HG03025 (cell line): ENCODE results near the gene SLC23A2.
"Not testable (repeated sequence)": the region's sequence is repeated elsewhere in the genome, so short reads cannot be mapped to it uniquely, and the experiment has no call there.

Experiments used
- ATAC-seq: cut with Tn5 transposase; IDR thresholded peaks from one replicate; pipeline ENCODE4 v1.9.1; 2021; ENCODE audit warnings: mild to moderate bottlenecking, moderate library complexity; ENCODE audit not compliant: unreplicated experiment, low FRiP score

The SLC23A2 gene

GRCh38 chr20:4883546-4883945, 117.8 kb downstream of the SLC23A2 start:
- ATAC-seq: no peak

- ATAC-seq: no peak
These were observed 118.3 kb downstream of the SLC23A2 start for GRCh38 chr20:4883051-4883450.

GRCh38 chr20:4881006-4881730, 120.1 kb downstream of the SLC23A2 start:
- no peak for ATAC-seq

GRCh38 chr20:4880051-4880450, 121.3 kb downstream of the SLC23A2 start:
- no peak for ATAC-seq

- not testable (repeated sequence) for ATAC-seq
These were observed 123.2 kb downstream of the SLC23A2 start for GRCh38 chr20:4878099-4878498.

- ATAC-seq: no peak
These were observed 124.6 kb downstream of the SLC23A2 start for GRCh38 chr20:4876731-4877130.

GRCh38 chr20:4876301-4876700, 125.0 kb downstream of the SLC23A2 start:
- ATAC-seq: no peak

- ATAC-seq: no peak
These were observed 125.7 kb downstream of the SLC23A2 start for GRCh38 chr20:4875578-4876067.

GRCh38 chr20:4873396-4873795, 127.9 kb downstream of the SLC23A2 start:
- ATAC-seq: no peak

GRCh38 chr20:4871486-4871885, 129.8 kb downstream of the SLC23A2 start:
- no peak for ATAC-seq

- ATAC-seq: no peak
These were observed 130.4 kb downstream of the SLC23A2 start for GRCh38 chr20:4870906-4871305.

GRCh38 chr20:4869290-4870193, 131.8 kb downstream of the SLC23A2 start:
- ATAC-seq: no peak

- no peak for ATAC-seq
These were observed 134.3 kb downstream of the SLC23A2 start for GRCh38 chr20:4867051-4867450.

GRCh38 chr20:4866429-4866828, 134.9 kb downstream of the SLC23A2 start:
- ATAC-seq: no peak

- ATAC-seq: no peak
These were observed 137.0 kb downstream of the SLC23A2 start for GRCh38 chr20:4864311-4864752.

- no peak for ATAC-seq
These were observed 138.6 kb downstream of the SLC23A2 start for GRCh38 chr20:4862661-4863060.

GRCh38 chr20:4861961-4862360, 139.3 kb downstream of the SLC23A2 start:
- ATAC-seq: no peak

GRCh38 chr20:4858000-4858399, 143.3 kb downstream of the SLC23A2 start:
- no peak for ATAC-seq

- ATAC-seq: no peak
These were observed 145.1 kb downstream of the SLC23A2 start for GRCh38 chr20:4856022-4856755.

GRCh38 chr20:4855555-4855954, 145.8 kb downstream of the SLC23A2 start:
- no peak for ATAC-seq

GRCh38 chr20:4855097-4855496, 146.2 kb downstream of the SLC23A2 start:
- no peak for ATAC-seq
